HTR-8/SVneo (cell line): ENCODE measurements around the gene RERE.
"Not testable (repeated sequence)": the region's sequence is repeated elsewhere in the genome, so short reads cannot be mapped to it uniquely, and the experiment has no call there.

Experiments used
- DNase-seq: peaks from one replicate; pipeline ENCODE4 v3.0.0; 2011; ENCODE audit warnings: low spot score, mixed read lengths; ENCODE audit not compliant: insufficient read length
- FAIRE-seq: peaks from 2 replicates; lab custom pipeline; 2011; peaks lifted over from hg19 to GRCh38; lab: Jason Lieb, UNC

RERE gene

GRCh38 chr1:8702850-8703810 lies 114.3 kb downstream of the RERE start:
- peak; percentile 76 for DNase-seq
- peak; percentile 93 for FAIRE-seq

GRCh38 chr1:8702472-8702849 lies 115.0 kb downstream of the RERE start:
- DNase-seq (no peak), FAIRE-seq (no peak)

DNA sequence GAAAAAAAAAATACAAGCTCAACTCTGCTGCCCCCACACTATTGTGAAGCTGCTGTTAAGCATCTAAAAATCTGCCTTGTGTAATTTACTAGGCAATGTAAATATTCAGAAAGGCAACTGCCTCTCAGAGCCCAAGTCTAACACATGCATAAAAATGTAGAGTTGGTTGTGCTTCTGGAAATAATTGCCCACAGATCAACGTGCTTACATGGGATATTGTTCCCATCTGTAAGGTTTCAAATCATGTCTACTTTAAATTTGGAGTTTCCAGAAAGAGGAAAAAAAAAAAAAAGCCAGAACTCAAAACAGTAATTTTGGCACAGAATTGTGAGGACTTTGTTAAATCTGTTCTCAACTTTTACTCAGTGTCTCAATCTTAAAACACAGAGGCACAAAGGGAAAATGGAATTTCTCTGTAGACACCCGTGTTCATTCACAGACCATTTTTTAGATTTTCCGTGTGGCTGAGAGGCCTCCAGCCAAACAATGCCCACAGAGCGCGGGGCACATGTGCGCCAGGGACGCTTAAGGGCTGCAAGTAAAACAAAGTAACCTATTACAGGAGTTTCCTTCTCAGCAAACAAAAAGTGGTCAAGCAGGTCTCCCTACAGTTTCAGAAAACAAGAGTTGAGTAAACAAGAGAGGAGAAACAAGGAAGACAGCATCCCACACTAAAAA lies 115.5 kb downstream of the RERE start:
- FAIRE-seq (no peak), DNase-seq (no peak)

DNA sequence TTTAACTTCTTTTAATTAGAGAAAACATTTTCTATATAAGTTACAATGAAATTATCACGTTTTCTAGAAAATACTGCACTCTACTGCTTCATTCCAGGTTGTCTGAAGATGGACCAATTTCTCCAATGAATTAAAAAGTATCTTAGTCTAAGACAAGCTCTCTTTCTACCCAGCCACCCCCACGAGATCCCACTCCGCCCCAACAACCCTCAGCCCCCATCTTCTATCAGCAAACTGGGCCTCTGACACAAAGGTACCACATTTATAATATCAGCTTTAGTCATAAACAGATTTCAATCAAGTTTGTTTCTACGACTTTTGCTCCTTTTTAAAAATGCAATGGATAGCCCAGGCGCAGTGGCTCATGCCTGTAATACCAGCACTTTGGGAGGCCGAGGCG lies 117.8 kb downstream of the RERE start:
- DNase-seq (no peak), FAIRE-seq (no peak)

DNA sequence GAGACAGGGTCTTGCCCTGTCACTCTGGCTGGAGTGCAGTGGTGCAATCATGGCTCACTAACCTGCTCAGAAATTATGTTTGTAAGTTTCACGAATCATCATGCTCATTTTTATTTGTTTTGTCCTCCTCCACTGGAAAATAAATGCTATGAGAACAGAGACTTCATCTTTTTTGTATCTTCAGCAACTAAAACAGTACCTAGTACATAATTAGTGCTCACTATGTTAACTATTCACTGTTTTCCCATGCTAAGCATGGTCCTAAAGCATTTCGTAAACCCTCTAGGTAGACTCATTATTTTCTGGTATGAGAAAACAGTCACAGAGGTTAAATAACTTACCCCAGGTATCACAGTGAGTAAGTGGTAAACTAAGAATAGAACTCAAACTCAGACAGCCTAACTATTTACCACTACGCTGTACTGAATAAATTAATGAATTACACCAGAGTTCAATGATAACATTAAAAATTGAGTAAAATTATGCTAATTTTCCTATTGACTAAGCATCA lies 118.4 kb downstream of the RERE start:
- DNase-seq (no peak), FAIRE-seq (no peak)

DNA sequence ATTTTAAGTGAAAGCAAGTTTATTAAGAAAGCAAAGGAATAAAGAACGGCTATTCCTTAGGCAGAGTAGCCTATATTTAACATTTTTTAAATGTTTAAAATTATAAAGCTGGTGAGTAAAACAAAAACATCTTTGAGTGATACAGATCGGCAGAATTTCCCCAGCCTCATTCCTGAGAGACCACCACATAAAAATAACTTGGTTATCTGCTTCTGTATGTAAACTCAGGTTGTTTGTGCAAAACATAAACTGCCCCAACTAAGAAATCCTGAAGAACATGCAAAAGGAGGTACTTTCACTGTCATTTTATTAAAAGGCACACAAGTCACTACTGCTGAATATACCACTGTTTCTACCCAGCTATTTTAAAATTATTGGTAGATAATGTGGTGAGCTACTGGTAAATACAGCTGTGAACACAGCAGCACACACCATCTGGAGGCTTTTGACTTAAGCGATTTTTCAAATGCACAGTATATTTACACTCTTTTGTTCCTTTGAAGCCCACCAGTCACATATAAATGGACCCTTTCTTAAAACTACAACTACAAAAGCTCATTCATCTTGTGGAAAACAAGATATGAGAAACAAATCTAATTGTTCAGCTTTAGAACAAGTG lies 119.3 kb downstream of the RERE start:
- DNase-seq (no peak), FAIRE-seq (no peak)

DNA sequence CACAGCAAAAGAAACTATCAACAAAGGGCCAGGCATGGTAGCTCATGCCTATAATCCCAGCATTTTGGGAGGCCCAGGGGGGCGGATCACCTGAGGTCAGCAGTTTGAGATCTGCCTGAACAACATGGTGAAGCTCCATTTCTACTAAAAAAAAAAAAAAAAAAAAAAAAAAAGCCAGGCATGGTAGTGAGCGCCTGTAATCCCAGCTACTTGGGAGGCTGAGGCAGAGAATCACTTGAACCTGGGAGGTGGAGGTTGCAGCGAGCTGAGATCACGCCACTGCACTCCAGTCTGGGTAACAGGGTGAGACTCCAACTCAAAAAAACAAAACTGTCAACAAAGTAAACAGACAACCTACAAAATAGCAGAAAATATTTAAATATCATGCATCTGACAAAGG lies 122.0 kb downstream of the RERE start:
- FAIRE-seq, DNase-seq: not testable (repeated sequence)

DNA sequence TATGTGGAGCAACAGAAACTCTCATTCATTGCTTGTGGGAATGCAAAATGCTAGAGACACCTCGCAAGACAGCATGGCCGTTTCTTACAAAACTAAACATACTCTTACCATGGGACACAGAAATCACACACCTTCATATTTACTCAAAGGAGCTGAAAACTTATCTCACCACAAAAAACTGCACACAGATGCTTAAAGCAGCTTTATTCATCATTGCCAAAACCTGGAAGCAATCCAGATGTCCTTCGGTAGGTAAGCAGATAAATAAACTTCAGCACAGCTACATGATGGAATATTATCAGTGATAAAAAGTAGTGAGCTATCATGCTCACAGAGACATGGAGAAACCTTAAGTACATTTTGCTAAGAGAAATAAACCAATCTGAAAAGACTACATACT lies 124.3 kb downstream of the RERE start:
- FAIRE-seq = no peak
- no peak for DNase-seq

DNA sequence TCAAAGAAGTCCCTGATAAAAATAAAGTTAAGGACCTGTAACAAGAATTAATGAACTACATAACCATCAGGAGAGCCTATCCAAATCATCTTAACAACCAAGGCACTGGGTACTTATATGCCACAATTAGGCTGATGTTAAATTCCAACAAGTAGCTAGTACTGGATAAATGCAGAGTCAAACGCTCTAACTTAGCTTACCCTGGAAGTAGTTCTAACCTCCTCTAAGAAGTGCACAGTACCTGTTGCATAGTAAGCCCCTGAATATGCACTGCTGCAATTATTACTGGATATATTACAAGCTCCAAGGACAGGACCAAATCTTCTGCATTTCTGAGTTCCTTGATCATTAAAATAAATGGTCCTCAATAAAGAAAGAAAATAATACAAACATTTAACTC lies 125.8 kb downstream of the RERE start:
- FAIRE-seq (no peak), DNase-seq (no peak)

DNA sequence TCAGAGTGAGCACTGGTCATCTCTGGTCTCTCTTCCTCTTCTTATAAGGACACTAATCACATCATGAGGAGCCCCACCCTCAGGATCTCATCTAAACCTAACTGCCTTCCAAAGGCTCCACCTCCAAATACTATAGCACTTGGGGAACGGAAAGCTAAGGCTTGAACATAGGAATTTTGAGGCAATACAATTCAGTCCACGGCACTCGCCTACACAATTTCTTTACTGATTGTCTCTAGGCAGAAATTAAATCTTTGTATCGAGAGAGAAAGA lies 127.3 kb downstream of the RERE start:
- DNase-seq (no peak), FAIRE-seq (no peak)

DNA sequence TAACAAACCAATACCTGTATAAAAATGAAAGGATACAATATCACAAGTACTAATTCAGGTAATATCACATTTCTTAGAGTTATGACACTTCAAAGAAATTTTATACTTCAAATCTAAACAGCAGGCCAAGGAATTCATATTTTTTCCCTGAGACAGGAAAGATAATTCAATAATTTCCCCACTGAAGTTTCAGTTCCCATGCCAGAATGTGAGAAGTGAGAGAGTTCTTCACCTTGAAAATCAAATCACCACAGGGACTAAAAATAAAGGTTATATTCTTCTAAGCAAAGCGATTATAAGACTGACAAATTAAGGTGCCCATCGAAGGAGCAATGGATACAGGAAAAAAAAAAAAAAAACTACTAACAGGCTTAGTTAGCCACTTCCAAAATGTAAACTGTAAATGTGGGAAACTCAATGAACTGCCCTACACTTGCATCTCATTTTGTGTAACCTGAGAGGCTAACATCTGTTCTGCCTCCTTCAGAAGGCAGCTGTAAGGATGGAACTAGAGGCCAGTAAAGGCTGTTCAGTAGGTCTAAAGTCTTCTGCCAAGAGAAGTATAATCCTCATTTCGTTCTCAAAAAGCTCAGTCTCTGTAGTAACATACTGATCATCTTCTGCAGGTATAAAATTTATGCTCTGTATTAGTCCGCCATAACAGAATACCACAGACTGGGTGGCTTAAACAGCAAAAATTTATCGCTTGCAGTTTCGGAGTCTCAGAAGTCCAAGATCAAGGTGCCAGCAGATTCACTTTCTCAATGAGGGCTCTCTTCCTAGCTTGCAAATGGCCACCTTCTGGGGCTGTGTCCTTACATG lies 127.8 kb downstream of the RERE start:
- DNase-seq = no peak
- FAIRE-seq = no peak

- DNase-seq = no peak
- FAIRE-seq = no peak
Observed at GRCh38 chr1:8687538-8687937, 129.9 kb downstream of the RERE start.

DNA sequence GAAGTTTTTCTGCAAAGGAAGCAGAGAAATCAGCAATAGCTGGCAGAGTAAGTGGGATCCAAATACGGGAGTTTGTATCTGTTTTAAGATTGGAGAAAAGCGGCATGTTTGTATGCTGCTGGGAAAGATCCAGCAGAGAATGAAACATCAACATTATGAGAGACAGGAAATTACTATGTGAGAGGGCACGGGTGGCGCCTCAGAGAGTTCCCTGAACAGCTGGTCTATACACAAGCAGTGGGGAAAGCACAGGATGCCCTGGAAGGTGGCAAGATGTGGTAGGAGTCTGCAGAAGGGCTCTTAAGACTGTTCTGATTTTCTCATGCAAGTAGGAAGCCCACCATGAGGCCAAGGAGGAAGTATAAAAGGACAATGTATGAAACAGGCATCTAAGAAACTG lies 130.4 kb downstream of the RERE start:
- no peak for DNase-seq
- FAIRE-seq = no peak

GRCh38 chr1:8685463-8685862 lies 132.0 kb downstream of the RERE start:
- DNase-seq = no peak
- FAIRE-seq = no peak

- DNase-seq (no peak), FAIRE-seq (no peak)
Observed at GRCh38 chr1:8684590-8684989, 132.8 kb downstream of the RERE start.

- FAIRE-seq (no peak), DNase-seq (no peak)
Observed at GRCh38 chr1:8682573-8682972, 134.9 kb downstream of the RERE start.

DNA sequence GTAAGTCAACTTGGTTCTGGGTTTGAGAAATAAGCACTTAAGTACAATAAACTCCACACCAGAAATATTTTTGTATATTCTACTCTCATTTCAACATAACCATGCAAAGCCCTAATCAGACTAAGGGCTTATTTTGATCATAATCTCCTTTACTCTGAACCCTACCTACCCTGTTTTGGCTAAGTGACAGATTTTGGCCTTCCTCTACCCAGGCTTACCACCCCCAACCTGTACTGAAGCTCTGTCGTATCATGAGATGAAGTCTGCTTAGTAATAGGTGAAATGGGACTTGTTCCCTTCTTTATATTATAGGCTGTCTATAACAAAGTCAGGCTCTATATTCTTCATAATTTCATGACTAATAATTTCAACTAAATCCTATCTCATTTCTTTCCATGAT lies 135.5 kb downstream of the RERE start:
- DNase-seq = no peak
- no peak for FAIRE-seq

DNA sequence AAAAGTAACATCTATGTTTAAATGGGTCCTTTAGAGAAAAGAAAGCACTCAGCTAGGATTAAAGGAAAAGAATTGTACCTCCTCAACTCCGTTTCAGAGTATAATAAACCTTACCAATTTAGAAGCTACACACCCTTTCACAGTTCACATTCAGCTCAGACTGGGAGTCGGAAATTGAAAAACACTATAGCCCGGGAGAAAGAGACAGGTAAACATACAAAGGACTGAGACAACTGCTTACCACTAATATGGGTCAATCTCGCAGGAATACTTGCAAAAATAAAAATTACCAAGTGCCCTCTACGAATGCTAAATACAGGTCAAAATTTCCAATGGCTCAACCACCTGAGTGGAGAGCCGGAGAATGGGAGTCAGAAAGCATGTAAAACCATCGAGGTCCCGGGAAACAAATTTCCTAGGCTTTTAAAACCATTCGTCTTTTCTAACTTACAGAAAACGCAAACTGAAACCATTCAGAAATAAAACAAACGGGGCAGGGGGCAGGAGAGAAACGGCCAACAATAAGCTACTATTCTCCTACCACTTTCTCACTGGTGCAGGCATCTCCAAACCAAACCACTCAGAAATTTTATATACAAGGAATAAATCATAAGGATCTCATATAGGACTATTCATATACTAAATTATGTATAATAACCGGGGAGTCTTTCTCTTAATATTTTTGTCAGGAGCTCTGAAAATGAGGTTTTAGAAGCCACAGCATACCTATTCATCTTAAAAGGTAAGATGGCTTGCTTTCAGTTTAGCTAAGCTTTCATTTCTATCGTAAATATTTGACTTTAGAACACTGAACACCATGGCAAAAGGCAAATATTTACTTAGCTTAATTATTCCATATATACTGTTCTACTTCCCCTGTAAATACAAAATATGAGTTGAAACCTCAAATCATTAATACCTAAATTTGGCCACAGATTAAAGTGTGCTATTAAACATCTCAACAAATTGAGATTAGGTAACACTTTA lies 136.5 kb downstream of the RERE start:
- DNase-seq = no peak
- FAIRE-seq = no peak
